ENCODE measurements around the gene PLEKHN1.

GRCh38 chr1:964691-965525 is 1.4 kb upstream of the PLEKHN1 start:
- TF ChIP-seq CTCF (IDR thresholded peaks at IDR 0.05; ENCODE audit: low read length) (no peak), EZH2 (IDR thresholded peaks at IDR 0.05; ENCODE audit: borderline replicate concordance, low read length) (no peak)
